ENCODE results near the gene RPTOR.

The RPTOR gene

DNA sequence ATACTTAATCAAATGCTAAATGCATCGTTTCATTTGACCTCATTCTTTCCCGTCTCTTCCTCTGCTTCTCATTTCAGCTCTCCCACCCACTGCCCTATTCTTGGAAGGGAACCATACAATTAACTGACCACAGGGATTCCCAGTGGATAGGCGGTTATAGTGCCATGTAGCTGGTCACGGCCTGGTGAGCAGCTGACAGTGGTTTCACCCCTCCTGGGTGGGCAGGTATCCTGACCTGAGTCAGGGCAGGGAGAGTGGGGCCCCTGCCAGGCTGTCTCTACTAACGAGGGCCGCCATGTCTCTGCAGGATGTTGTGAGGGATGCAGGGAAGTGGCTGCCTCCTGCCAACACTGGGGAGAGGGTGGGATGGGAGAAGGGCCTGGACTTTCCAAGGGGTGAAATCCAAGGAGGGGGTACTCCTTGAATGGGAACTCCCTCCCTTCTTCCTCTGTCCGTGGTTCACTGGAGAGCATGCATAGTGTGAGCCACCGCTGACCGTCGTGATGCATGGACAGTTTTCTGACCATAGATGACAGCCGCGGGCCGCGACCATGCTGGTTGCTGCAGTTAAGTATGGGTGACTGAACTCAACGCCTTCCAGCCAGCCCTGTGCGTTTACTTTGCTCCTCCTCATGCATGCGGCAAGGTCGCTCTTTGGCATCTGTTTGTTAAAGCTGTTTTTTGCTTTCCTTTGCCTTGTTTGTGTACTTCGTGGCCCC is 95.9 kb downstream of the RPTOR start:
- no peak for DNase-seq (ENCODE audit: low read depth in 2 of 2)

DNA sequence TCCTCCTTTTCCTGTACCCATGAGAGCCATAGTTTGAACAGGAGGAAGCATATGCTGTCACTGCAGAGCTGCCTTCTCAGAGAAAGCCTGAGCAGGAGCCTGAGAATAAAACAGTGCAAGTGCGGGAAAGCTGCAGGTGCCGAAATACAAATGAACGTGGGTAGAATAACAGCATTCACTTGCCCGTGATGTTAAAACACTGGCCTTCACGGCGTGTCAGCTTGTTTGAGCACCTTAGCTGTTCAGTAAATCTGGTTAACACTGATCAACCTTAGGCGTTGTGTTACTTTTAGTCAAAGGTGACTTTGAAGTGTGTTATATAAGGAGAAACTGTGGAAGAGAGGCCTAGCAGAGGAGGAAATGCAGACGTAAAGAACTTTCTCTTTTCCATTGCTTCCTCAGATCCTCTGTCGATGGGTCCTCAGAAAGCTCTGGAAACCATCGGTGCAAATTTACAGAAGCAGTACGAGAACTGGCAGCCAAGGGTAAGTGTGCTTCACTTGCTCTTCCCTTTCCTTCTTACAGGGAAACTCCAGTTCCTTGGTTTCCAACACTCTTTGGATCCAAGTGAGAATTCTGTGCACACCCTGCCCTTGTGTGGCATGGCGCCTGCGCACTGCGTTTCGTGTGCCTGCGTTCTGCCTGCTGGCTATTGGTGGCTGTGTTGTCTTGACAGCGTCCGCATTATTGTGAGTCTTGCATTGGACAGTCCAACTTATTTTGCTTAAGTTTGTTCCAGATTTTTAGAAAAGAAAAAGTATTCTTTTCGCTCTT is 98.9 kb downstream of the RPTOR start:
- no peak for DNase-seq (ENCODE audit: low read depth in 2 of 2)

DNA sequence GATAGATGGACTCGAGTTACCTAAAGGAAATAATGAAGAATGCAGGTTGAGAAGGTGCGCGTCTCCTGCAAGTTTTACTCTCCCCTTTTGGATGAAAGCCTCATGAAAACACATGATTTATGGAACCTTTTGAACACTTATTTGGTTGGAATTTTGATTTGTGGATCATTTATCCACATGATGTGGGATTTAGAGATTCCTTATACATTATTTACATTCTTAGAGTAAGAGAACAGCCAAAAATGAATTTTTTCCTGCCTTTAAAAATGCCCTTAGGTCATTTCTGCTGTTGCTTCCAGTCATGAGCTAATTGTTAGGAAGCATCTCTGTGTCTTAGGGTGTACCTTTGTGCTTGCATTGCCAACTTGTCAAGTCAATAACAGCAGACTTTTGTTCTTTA is 99.9 kb downstream of the RPTOR start:
- DNase-seq (ENCODE audit: low read depth in 2 of 2), result no peak

DNA sequence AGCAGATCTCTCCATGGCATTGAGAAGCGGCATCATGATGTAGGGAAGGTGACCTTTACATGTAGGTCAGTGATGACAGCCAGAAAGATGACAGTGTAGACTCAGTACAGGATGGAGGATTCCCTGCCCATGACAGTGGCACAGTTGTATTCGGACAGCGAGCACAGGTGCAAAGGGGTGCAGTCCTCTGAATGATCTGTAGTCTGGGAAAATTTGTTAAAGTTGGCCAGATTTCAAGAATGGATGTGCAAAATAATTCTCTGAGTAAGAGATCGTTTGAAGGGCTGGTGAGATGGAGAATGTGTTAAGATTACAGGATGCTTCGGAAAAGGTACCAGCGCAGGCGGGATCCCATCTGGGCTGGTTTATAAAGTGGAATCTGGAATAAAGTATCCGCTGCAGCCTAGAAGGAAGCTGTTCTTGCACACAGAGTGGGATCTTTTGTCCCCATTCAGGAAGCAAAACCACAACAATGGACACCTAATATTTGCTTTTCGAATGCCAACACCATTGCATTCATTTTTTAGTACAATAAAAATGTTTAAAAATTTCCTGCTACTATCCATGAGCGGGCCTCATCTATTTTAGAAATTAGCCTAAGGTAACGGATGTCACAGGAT is 101.2 kb downstream of the RPTOR start:
- no peak for DNase-seq (ENCODE audit: low read depth in 2 of 2)

DNA sequence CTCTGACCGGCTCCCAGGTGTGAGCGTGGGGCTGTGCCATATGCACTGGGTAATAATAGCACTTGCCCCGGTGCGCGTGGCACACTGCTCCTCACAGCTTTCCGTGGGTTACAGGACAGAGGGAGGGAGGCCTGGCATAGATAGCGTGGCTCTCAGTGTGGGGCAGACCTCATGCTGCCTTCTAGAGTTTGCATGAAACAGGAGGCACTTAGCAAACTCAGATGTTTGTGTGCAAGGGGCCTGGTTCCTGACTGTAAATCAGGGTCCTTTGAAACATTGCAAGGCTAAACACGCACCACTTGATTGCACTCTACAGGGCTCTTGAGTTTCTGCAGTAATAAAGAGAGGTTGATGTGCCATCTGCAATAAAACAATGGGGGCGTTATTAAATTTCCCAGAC is 101.7 kb downstream of the RPTOR start:
- DNase-seq (ENCODE audit: low read depth in 2 of 2), result no peak

DNA sequence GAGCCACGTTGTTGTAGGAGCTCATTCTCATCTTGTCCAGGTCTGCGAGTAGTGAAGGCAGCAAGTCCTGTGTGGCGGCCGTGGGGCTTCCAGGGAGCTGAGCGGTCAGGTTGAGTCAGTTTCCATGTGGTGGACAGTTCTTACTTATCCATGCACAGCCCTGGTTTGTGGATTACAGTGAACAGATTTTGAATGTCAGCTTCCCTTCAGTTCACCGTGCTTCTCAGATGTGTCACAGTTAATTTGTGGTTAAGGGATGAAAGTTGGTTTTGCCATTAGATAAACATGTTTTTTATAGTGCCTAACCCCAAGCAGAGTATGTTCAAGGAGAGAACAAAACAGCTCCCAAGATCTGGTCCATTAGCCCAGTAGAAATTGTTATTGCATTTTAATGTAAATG is 103.1 kb downstream of the RPTOR start:
- no peak for DNase-seq (ENCODE audit: low read depth in 2 of 2)

DNA sequence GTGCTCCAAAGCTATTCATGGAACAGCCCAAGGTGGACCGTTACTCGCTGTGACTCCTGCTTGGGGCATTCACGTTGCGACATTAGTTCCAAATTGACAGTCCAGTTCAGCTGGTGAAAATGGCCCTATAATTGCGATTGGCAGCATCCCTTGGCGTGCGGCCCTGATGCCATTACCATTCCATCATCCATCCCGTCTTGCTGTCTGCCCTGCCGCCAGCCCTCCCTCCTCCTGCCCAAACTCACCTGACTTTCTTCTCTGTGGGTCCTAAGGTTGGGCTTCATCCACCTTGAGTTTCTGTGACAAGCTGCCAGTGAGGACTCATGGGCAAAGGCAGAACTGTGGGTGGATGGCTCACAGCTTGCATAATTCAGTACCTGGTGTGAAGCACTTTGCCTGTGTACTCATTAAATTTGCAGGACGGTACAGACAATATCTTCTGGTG is 104.6 kb downstream of the RPTOR start:
- no peak for DNase-seq (ENCODE audit: low read depth in 2 of 2)

DNA sequence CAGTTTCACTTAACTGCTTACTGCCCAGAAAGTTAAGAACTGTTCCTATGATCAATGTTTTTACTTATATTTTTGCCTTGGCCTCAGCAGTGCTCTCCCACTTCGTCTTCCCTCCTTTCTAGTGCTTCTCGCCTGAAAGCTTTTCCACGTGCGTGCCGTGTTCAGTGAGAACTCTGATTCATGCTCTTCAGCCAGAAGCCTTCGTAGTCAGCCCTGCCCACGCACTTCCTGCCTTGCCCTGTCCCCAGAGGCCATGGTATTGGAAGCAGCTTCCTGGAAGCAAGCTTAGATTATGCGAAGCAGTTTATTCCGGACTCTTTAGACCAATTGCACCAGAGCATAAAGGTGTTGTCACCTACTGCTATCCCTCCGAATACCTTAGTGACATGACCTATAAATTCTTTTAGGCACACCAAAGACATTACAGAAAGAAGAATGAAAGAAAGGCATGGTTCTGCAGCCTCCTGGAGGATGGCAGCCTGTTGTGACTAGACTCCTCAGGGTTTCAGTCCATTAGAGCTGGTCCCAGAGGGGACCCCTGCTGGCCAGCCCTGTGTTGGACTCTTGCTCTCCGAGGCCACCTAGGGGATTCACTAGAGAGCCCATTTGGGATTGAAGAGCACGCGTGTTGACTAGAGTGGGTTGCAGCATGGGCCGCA is 105.2 kb downstream of the RPTOR start:
- DNase-seq (ENCODE audit: low read depth in 2 of 2), result peak; percentile 70 to 74

DNA sequence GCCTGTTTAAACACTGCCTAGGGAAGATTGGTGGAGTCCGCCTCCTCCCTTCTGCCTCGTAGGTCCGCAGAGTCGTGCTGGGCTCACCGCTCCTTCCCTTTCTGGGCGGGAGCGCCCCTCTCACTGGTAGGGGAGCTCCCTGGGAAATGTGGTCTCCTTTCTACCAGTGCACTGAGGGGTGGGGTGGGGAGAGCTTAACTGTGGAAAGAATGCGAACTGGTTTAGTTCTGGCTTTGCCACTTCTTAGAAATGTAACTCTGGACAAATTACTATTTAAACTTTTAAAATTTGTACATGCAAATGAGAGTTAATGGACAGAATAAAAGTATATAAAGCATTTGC is 105.7 kb downstream of the RPTOR start:
- no peak for DNase-seq (ENCODE audit: low read depth in 2 of 2)

DNA sequence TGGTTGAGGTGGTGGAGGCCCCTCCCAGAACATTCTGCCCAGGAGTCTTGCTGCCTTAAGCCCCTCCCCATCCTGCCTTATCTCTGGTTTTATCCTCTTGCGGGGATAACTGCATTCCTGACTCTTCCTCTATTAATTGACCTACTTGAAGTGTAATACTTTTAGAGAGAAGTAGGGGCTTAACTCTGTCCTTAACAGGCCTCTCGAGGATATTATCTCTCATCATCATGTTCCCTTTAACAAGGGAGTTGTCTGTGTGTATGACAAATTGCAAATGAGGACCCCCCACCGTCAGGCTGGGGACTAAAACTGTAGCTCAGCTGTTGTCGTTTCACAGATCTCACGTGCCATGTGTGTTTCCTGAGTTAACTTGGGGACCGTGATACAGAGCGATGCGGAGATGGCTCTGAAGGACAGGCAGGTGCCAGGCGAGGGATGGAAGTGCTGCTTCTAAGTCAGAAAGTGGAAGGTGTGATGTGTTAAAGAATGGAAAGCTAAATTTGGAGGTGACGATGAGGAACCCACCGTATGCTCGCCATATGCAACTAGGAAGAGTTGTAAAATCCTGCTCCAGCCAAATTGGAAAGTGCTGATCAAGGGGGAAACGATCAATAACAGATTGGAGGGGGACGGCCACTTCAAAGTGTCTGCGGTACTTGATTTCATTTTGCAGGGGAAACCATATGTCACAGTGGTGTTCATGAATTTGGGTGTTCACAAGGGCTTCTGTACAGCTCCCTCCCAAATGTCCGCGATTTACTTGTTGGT is 106.3 kb downstream of the RPTOR start:
- DNase-seq (ENCODE audit: low read depth in 2 of 2), result no peak

DNA sequence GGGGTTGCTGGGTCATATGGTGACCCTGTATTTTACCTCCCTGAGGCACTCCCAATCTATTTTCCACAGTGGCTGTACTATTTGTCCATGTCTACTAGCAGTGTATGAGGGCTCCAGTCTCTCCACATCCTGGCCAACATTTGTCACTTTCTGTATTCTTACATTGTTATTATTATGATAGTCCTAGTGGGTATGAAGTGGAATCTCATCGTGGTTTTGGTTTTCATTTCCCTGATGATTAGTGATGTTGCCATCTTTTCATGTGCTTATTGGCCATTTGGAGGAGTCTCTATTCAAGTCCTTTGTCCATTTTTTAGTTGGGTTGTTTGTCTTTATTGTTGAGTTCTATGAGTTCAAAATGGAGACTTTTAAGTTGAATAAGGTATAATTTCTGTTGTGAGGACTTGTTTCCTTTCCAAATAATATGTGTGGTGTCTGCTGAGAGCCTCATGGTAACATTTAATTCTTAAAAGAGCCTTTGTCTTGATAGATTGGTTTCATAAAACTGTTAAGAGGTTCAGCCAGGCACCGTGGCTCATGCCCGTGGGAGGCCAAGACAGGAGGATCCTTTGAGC is 108.2 kb downstream of the RPTOR start:
- no peak for DNase-seq (ENCODE audit: low read depth in 2 of 2)

DNA sequence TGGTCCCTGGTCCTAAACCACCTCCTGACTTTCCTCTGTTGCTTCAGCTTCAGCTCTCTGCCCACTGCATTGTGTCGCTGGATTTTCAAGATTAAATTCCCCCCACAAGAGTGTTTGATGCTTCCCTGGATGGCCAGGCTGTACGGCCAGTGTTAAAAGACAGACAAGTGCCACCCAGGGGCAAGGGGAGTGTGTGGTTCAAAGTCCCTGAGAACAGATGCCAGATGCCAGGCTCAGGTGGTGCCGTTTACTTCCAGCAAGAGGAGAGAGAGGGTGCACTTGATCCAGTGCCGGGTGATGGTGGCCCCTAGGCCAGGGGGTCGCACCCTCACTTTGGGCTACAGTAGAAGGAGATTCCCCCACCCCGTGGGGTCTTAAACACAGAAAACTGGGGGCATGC is 109.2 kb downstream of the RPTOR start:
- no peak for DNase-seq (ENCODE audit: low read depth in 2 of 2)

DNA sequence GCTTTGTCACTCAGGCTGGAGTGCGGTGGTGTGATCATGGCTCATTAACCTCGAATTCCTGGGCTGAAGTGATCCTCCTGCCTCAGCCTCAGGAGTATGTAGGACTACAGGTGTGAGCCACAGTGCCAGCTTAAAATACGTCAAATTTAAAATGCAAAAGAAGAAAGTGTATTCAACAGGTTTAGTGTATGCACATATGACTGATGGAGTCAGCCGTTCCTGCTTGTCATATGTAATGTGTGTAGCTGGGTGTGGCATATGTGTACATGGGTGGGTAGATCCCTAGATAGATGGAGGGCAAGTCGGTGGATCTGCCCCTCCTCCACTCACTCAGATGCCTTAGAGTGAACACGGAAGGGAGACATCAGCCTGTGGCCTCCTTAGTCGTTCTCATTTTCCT is 111.0 kb downstream of the RPTOR start:
- no peak for DNase-seq (ENCODE audit: low read depth in 2 of 2)

DNA sequence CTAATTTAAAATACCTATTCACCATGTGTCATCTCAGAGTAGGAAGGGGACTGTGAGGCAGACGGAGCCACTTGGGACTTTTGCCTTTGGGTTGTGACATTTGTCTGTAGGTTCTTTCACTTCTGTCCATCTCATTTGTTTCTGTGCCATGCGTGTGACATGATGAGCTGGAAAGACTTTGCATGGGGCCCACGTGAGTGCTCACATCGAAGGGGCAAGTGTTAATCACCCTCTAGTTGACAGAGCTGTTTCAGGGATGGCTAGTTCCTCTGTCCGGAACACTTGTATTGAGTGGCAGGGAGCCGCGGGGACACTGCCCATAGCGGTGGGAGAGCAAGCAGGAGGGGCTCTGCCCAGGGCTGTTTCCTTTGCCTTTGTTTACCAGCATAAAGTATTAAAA is 112.0 kb downstream of the RPTOR start:
- DNase-seq (ENCODE audit: low read depth in 2 of 2), result no peak

DNA sequence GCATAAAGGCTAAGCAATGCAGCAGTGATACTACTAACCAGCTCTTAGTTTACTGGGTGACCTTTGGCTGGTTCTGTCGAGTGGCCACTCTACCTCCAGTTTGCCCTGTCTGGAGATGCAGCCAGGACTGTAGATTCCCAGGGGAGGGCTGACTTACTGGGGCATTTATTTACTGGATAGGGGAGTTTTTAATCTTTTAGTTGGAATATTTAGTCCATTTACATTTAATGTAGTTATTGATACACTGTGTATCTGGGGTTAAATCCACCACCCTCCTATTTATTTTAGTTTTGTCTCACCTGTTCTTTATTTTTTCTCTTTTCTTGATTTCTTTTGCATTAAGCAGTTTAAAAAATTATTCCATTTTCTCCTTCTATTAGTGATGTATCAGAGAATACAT is 112.9 kb downstream of the RPTOR start:
- DNase-seq (ENCODE audit: low read depth in 2 of 2), result no peak

DNA sequence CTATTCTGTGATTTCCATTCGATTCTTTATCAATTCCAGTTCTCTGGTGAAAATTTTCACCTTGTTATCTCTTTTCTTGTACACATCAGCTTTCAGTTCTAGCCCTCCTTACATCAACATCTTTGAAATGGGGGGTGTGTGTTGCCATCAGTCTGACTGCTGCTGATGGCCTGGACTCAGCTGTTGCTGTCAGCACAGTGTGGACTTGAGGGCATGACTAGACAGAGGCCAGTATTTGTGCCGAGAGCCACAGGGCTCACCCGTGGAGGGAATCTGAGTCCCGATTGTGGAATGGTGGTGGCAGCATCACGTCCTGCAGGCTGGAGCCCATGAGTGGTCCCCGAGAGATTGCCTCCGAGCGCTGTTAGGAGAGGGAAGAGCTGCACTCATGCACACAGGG is 114.2 kb downstream of the RPTOR start:
- no peak for DNase-seq (ENCODE audit: low read depth in 2 of 2)

DNA sequence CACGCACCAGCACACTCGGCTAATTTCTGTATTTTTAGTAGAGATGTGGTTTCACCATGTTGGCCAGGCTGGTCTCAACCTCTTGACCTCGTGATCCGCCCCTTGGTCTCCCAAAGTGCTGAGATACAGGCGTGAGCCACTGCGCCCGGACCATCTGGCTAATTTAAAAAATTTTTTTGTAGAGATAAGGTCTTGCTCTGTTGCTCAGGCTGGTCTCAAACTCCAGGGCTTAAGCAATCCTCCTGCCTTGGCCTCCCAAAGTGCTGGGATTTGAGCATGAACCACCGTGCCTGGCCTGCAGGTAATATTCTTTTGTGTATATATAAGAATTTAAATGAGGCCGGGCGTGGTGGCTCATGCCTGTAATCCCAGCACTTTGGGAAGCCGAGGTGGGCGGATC is 115.0 kb downstream of the RPTOR start:
- DNase-seq (ENCODE audit: low read depth in 2 of 2), result no peak

DNA sequence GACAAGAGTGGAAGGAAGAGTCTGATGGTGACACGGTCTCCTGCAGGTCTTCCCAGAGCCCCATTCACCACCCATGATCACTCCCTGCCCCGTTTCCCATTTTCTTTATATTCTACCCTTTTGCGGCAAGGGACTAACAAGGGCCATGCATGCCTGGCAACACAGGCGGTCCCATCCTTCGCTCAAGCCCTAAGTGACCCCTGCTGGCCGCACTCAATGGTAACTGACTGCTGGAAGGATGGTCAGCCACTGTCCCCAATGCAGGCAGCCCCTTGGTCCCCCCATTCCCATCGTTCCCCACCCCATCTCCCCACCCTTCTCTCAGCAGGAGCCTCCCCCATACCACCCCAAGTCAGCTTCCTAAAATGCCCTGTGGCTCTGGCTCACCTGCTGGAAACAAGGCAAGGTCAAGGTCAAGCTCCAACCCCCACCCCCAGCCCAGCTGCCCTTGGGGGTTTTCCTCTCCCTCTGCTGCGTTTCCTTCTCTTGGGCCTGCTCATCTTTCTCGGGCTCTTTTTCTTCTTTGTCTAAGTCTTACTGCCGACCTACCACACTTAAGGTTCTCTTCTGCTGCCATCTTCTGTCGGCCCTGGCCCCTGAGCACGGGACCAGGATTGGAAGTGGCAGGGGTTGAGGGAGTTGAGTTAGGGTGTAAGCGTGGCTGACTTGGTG is 116.0 kb downstream of the RPTOR start:
- no peak for DNase-seq (ENCODE audit: low read depth in 2 of 2)

DNA sequence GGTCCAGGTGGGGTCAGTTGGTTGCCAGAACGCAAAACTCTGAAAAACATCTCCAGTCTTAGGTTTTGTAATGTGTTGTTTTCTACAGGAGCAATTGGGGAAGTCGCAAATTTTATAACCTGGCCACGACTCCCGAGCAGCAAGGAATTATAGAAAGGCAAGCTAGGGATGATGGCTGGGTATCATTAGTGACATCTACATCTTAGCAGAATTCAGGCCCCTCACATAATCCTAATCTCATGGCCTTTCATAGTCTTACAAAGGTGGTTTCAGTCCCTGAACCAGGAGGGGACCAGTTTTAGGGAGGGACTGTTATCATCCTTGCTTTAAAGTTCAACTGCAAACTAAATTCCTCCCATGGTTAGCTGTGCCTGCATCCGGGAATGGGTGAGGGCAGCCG is 117.9 kb downstream of the RPTOR start:
- DNase-seq (ENCODE audit: low read depth in 2 of 2), result no peak

DNA sequence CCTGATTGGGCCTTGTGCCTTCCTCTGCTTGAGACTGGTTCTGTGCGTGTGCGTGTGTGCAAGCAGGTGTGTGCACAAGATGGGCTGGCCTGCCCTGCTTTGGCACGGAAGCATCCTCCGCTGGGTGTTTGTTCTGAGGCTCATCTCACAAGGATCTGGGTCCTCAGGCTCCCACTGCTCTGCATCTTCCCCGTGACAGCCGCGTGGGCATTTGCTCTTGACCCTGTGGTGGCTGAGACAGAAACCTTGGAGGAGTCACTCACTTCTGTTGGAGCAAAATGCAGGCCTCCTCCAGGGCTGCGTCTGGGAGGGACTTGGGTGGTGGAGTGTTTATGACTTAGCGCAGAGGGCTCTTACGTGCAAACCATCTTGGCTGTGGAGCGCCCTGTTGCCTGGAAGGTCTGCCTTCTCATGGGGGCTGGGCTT is 119.2 kb downstream of the RPTOR start:
- no peak for DNase-seq (ENCODE audit: low read depth in 2 of 2)

DNA sequence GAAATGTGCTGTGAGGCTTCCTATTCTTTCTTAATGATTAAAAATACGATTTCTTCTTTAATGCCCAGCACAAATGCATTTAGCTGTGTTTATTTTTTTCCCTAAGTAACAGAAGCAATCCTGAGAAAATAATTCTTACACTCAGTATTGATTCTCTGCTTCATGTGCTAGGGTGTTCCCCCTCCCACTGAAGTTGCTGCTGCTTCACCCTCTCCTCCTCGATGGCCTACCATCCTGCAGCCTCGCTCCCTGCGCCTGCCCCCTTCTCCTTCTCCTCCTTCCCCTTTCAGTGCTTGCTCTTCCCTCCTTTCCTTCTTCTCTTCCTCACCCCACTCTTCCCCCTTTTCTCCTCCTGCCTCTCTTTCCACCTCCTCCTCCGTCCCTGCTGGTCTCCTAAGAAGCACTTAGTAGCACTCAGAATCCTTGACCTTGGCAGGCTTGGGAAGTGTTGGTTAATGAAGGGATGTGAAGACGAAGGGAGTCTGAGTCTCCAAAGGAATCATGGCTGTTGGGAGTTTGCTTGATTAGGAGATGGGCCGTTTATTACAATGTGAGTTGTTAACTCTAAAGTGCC is 119.7 kb downstream of the RPTOR start:
- DNase-seq (ENCODE audit: low read depth in 2 of 2), result no peak

All from stimulated activated CD8-positive, alpha-beta memory T cell treated with anti-CD3 and anti-CD28 coated beads, Interleukin-15, amount 100 ng/mL, for 48 hours (primary cell).